IMR-90 (cell line): ENCODE data around the gene DNAH9. TPM values are rescaled to one million over a fixed set of nuclear protein-coding genes. Genes with fewer than 3 reads are reported as not detected.

Experiments used
- ATAC-seq: fragments of 200-7000 bp; cut with Tn5 transposase; 2 replicates; pipeline ENCODE4 v1.9.1; 2020; ENCODE audit warnings: low read depth, mild to moderate bottlenecking, moderate library complexity
- BruUV-seq: library from RNA; stranded (reverse); fragments of 400-500 nt; replicated peaks from 2 replicates; lab custom pipeline; 2021; lab: Mats Ljungman, UMichigan
- CTCF ChIA-PET: fragments of 300-600 bp; formaldehyde crosslinking; extraction: SDS; loops from one replicate; lab custom pipeline; 2021; ENCODE audit warnings: antibody characterized with exemption; lab: Yijun Ruan, JAX
- POLR2A ChIA-PET: fragments of 300-600 bp; sonication (Branson Sonifier 250); formaldehyde crosslinking; loops from one replicate; lab custom pipeline; 2022; ENCODE audit warnings: antibody characterized with exemption; ENCODE audit not compliant: unreplicated experiment; lab: Charles Lee
- DNase-seq: peaks from one replicate; pipeline ENCODE4 v3.0.0; 2013
- H2AFZ ChIP-seq: replicated peaks from 2 replicates; pipeline ENCODE3; 2013; ENCODE audit warnings: low read length, mild to moderate bottlenecking; ENCODE audit not compliant: poor library complexity
- H2AK5ac ChIP-seq: 2 replicates; pipeline ENCODE4 v1.6.1; 2013; ENCODE audit warnings: low read depth, low read length, inconsistent platforms
- H2AK9ac ChIP-seq: replicated peaks from 2 replicates; pipeline ENCODE3; 2013; ENCODE audit warnings: mild to moderate bottlenecking, low read depth, low read length, moderate library complexity; ENCODE audit not compliant: poor library complexity
- H2BK120ac ChIP-seq: 2 replicates; pipeline ENCODE4 v1.6.1; 2013; ENCODE audit warnings: low read depth, low read length, inconsistent platforms
- H2BK15ac ChIP-seq: 3 replicates; pipeline ENCODE4 v1.6.1; 2013; ENCODE audit warnings: low read depth, low read length, inconsistent platforms
- H2BK20ac ChIP-seq: 2 replicates; pipeline ENCODE4 v1.6.1; 2013; ENCODE audit warnings: low read depth, mild to moderate bottlenecking, inconsistent platforms, low read length, moderate library complexity
- H2BK5ac ChIP-seq: 2 replicates; pipeline ENCODE4 v1.6.1; 2013; ENCODE audit warnings: mild to moderate bottlenecking, low read depth, low read length, inconsistent platforms; ENCODE audit not compliant: poor library complexity, severe bottlenecking
- H3K14ac ChIP-seq: replicated peaks from 2 replicates; pipeline ENCODE4 v1.6.1; 2013; ENCODE audit warnings: low read depth, low read length, inconsistent platforms
- H3K18ac ChIP-seq: 2 replicates; pipeline ENCODE4 v1.6.1; 2013; ENCODE audit warnings: low read depth, low read length, control low read depth
- H3K23ac ChIP-seq: 2 replicates; pipeline ENCODE4 v1.6.1; 2013; ENCODE audit warnings: low read depth, low read length, inconsistent platforms
- H3K27ac ChIP-seq: 2 replicates; pipeline ENCODE4 v1.5.1; 2013; ENCODE audit warnings: mild to moderate bottlenecking, control low read depth, low read length; ENCODE audit not compliant: insufficient read depth
- H3K27me3 ChIP-seq: 2 replicates; pipeline ENCODE4 v1.6.1; 2013; ENCODE audit warnings: low read length; ENCODE audit not compliant: control insufficient read depth, insufficient read depth
- H3K36me3 ChIP-seq: 2 replicates; pipeline ENCODE4 v1.6.1; 2013; ENCODE audit warnings: low read length, mixed read lengths; ENCODE audit not compliant: control insufficient read depth, insufficient read depth
- H3K4ac ChIP-seq: 2 replicates; pipeline ENCODE4 v1.6.1; 2013; ENCODE audit warnings: low read depth, low read length, inconsistent platforms
- H3K4me1 ChIP-seq: 2 replicates; pipeline ENCODE4 v1.6.1; 2013; ENCODE audit warnings: low read length, mixed read lengths; ENCODE audit not compliant: control insufficient read depth, insufficient read depth
- H3K4me2 ChIP-seq: 2 replicates; pipeline ENCODE4 v1.6.1; 2013; ENCODE audit warnings: low read depth, mild to moderate bottlenecking, control low read depth, low read length, moderate library complexity
- H3K4me3 ChIP-seq: 2 replicates; pipeline ENCODE4 v1.5.1; 2013; ENCODE audit warnings: low read depth, mild to moderate bottlenecking, control low read depth, low read length, moderate library complexity; ENCODE audit not compliant: insufficient read depth
- H3K56ac ChIP-seq: 2 replicates; pipeline ENCODE4 v1.6.1; 2013; ENCODE audit warnings: low read length, inconsistent platforms; ENCODE audit not compliant: insufficient read depth; ENCODE audit errors: extremely low read depth
- H3K79me1 ChIP-seq, 2 experiments: 2 replicates each; pipeline ENCODE4 v1.6.1; 2013; ENCODE audit warnings: low read length in 2 of 2, inconsistent platforms in 1 of 2, low read depth in 1 of 2
- H3K9ac ChIP-seq: 2 replicates; pipeline ENCODE4 v1.6.1; 2013; ENCODE audit warnings: low read depth, low read length, control low read depth
- H3K9me1 ChIP-seq: 2 replicates; pipeline ENCODE4 v1.6.1; 2013; ENCODE audit warnings: low read length, inconsistent platforms; ENCODE audit not compliant: insufficient read depth
- H3K9me3 ChIP-seq: 2 replicates; pipeline ENCODE4 v1.6.1; 2013; ENCODE audit warnings: low read length; ENCODE audit not compliant: control insufficient read depth, insufficient read depth
- H4K20me1 ChIP-seq: 2 replicates; pipeline ENCODE4 v1.6.1; 2013; ENCODE audit warnings: low read length, inconsistent platforms; ENCODE audit not compliant: insufficient read depth
- H4K5ac ChIP-seq: 2 replicates; pipeline ENCODE4 v1.6.1; 2013; ENCODE audit warnings: mild to moderate bottlenecking, low read depth, low read length, control low read depth
- H4K8ac ChIP-seq, 2 experiments: 2 replicates each; pipeline ENCODE4 v1.6.1; 2013; ENCODE audit warnings: low read depth in 2 of 2, low read length in 2 of 2, control low read depth in 1 of 2, inconsistent platforms in 1 of 2
- H4K91ac ChIP-seq: 2 replicates; pipeline ENCODE4 v1.6.1; 2013; ENCODE audit warnings: low read depth, low read length, inconsistent platforms; ENCODE audit not compliant: insufficient read depth
- BHLHE40 ChIP-seq: fragments of 150-350 bp; IDR thresholded peaks from 2 replicates; pipeline ENCODE4 v1.6.1; 2016; ENCODE audit warnings: mild to moderate bottlenecking, low read depth, low read length
- CEBPB ChIP-seq: IDR thresholded peaks from 2 replicates; pipeline ENCODE4 v1.6.1; 2012; ENCODE audit warnings: low read depth, low read length, improper control_type of control experiment
- CHD1 ChIP-seq: IDR thresholded peaks from 2 replicates; pipeline ENCODE4 v1.6.1; 2012; ENCODE audit warnings: low read depth, low read length, improper control_type of control experiment
- FOS ChIP-seq: fragments of 150-350 bp; IDR thresholded peaks from 2 replicates; pipeline ENCODE4 v1.6.1; 2016; ENCODE audit warnings: low read depth, low read length
- MAFK ChIP-seq: IDR thresholded peaks from 2 replicates; pipeline ENCODE4 v1.6.1; 2012; ENCODE audit warnings: low read depth, low read length, improper control_type of control experiment
- MAZ ChIP-seq: IDR thresholded peaks from 2 replicates; pipeline ENCODE4 v1.6.1; 2012; ENCODE audit warnings: low read depth, mild to moderate bottlenecking, low read length, improper control_type of control experiment, moderate library complexity, borderline replicate concordance
- MXI1 ChIP-seq: IDR thresholded peaks from 2 replicates; pipeline ENCODE4 v1.6.1; 2012; ENCODE audit warnings: low read depth, mild to moderate bottlenecking, low read length, moderate library complexity, borderline replicate concordance
- NFE2L2 ChIP-seq: fragments of 150-350 bp; IDR thresholded peaks from 2 replicates; pipeline ENCODE4 v1.6.1; 2016; ENCODE audit warnings: low read depth, mild to moderate bottlenecking, low read length
- POLR2A ChIP-seq: IDR thresholded peaks from 2 replicates; pipeline ENCODE4 v1.6.1; 2012; ENCODE audit warnings: mild to moderate bottlenecking, low read depth, low read length
- RAD21 ChIP-seq: IDR thresholded peaks from 2 replicates; pipeline ENCODE4 v1.6.1; 2012; ENCODE audit warnings: low read length, improper control_type of control experiment
- RCOR1 ChIP-seq: IDR thresholded peaks from 2 replicates; pipeline ENCODE4 v1.6.1; 2012; ENCODE audit warnings: mild to moderate bottlenecking, low read length, improper control_type of control experiment; ENCODE audit not compliant: insufficient replicate concordance
- RFX5 ChIP-seq: IDR thresholded peaks from 2 replicates; pipeline ENCODE4 v1.8.0; 2012; ENCODE audit warnings: low read depth, mild to moderate bottlenecking, low read length, moderate library complexity
- SMC3 ChIP-seq: fragments of 150-350 bp; IDR thresholded peaks from 2 replicates; pipeline ENCODE4 v1.6.1; 2016; ENCODE audit warnings: low read depth, mild to moderate bottlenecking, antibody characterized with exemption, low read length, moderate library complexity
- WGBS, 2 experiments: methylation state at CpG; one replicate each; pipeline versions ENCODE4 v1.1.5 to v1.1.7; 2013; ENCODE audit warnings: missing lambda C conversion rate in 2 of 2; ENCODE audit not compliant: insufficient read length in 1 of 2; ENCODE audit errors: extremely low coverage in 2 of 2; 5-methylcytosine and 5-hydroxymethylcytosine counted together
- dilution Hi-C: fragments of 300-500 bp; cut with HindIII; formaldehyde crosslinking; loops from one replicate; pipeline ENCODE4 v1.14.3; 2018; ENCODE audit warnings: low sequenced_read_pairs; ENCODE audit not compliant: unreplicated experiment
- in situ Hi-C: fragments of 300-500 bp; cut with MboI; formaldehyde crosslinking; loops from 3 replicates; pipeline ENCODE4 v1.14.3; 2019; ENCODE audit warnings: low sequenced_read_pairs, inconsistent platforms, mixed read lengths
- intact Hi-C: fragments of 100-400 bp; cut with micrococcal nuclease; formaldehyde crosslinking; loops from 2 replicates; pipeline ENCODE4 v1.10.0; 2022
- polyA plus RNA-seq, 3 experiments: library from polyadenylated mRNA; depleted of rRNA; stranded (reverse); fragments of >200 nt; gene quantifications; 2 replicates each; pipeline ENCODE4 v1.2.3, GENCODE V29; 2012; ENCODE audit warnings: low replicate concordance in 1 of 3
- total RNA-seq: library from RNA; depleted of rRNA; stranded (reverse); fragments of >200 nt; gene quantifications from 2 replicates; pipeline ENCODE4 v1.2.3, GENCODE V29; 2012
- TF ChIP-seq, protein P1 (sequence below): fragments of 150-350 bp; IDR thresholded peaks from 2 replicates; pipeline ENCODE4 v1.6.1; 2017; ENCODE audit warnings: mild to moderate bottlenecking, antibody characterized with exemption, low read length, low read depth
- TF ChIP-seq, protein P2 (sequence below): fragments of 150-350 bp; IDR thresholded peaks from 2 replicates; pipeline ENCODE4 v1.6.1; 2016; ENCODE audit warnings: low read depth, mild to moderate bottlenecking, low read length, moderate library complexity, borderline replicate concordance
- TF ChIP-seq, protein P3 (sequence below): conservative IDR thresholded peaks from 2 replicates; pipeline ENCODE4 v1.5.1; 2012; ENCODE audit warnings: mild to moderate bottlenecking, low read depth, low read length, improper control_type of control experiment

Gene DNAH9
- total and polyA plus RNA-seq, 2 of the 4 experiments (the other 2 are of a cell fraction), result not detected

DNA sequence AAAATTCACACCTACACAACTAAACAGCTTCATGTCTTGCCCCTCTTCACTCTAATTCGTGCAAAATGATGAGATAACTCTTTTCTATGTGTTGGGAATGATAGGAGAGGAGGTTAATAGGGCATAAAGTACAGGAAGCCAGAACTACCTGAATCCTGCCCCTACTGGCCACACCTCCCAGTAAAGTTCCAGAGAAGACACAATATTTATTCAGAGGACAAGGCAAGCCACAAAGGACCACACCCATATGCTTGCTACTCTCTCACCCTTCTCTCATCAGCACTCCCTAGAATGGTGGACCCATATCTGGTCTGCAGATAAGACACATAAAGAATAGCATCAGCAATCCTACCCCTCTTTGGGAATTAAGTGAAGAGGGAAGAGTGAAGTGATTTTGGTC, 324.4 kb downstream of the DNAH9 start:
- H3K79me1 ChIP-seq, result no peaks in the 10 kb centered on the region
- H2BK15ac ChIP-seq, result no peak overlapping the region
- H2BK20ac ChIP-seq, result no peak overlapping the region
- no TSS peak for BruUV-seq
- no peak overlapping the region for H3K27ac ChIP-seq
- no peak overlapping the region for H2AK5ac ChIP-seq
- no peak for TF ChIP-seq POLR2A
- no peak for TF ChIP-seq CEBPB
- no peak for TF ChIP-seq MAZ
- no peak for TF ChIP-seq RFX5
- TF ChIP-seq FOS, result no peak
- TF ChIP-seq MAFK, result no peak
- no peak for TF ChIP-seq MXI1
- no peak for TF ChIP-seq BHLHE40
- TF ChIP-seq, protein P1, sequence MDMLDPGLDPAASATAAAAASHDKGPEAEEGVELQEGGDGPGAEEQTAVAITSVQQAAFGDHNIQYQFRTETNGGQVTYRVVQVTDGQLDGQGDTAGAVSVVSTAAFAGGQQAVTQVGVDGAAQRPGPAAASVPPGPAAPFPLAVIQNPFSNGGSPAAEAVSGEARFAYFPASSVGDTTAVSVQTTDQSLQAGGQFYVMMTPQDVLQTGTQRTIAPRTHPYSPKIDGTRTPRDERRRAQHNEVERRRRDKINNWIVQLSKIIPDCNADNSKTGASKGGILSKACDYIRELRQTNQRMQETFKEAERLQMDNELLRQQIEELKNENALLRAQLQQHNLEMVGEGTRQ, result no peak
- TF ChIP-seq, protein P2, sequence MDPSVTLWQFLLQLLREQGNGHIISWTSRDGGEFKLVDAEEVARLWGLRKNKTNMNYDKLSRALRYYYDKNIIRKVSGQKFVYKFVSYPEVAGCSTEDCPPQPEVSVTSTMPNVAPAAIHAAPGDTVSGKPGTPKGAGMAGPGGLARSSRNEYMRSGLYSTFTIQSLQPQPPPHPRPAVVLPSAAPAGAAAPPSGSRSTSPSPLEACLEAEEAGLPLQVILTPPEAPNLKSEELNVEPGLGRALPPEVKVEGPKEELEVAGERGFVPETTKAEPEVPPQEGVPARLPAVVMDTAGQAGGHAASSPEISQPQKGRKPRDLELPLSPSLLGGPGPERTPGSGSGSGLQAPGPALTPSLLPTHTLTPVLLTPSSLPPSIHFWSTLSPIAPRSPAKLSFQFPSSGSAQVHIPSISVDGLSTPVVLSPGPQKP, result no peak
- TF ChIP-seq RAD21, result no peak
- no peak for TF ChIP-seq NFE2L2
- no peak for TF ChIP-seq CHD1
- TF ChIP-seq SMC3, result no peak
- no peak for TF ChIP-seq RCOR1
- TF ChIP-seq, protein P3, sequence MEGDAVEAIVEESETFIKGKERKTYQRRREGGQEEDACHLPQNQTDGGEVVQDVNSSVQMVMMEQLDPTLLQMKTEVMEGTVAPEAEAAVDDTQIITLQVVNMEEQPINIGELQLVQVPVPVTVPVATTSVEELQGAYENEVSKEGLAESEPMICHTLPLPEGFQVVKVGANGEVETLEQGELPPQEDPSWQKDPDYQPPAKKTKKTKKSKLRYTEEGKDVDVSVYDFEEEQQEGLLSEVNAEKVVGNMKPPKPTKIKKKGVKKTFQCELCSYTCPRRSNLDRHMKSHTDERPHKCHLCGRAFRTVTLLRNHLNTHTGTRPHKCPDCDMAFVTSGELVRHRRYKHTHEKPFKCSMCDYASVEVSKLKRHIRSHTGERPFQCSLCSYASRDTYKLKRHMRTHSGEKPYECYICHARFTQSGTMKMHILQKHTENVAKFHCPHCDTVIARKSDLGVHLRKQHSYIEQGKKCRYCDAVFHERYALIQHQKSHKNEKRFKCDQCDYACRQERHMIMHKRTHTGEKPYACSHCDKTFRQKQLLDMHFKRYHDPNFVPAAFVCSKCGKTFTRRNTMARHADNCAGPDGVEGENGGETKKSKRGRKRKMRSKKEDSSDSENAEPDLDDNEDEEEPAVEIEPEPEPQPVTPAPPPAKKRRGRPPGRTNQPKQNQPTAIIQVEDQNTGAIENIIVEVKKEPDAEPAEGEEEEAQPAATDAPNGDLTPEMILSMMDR, result no peak
- no peak overlapping the region for H3K4me2 ChIP-seq
- H4K91ac ChIP-seq, result no peak overlapping the region
- ATAC-seq (no peak), DNase-seq (no peak)
- no peak overlapping the region for H3K9ac ChIP-seq
- dilution Hi-C loops, result no loop called here
- no peak overlapping the region for H3K14ac ChIP-seq
- no peaks in the 10 kb centered on the region for H4K20me1 ChIP-seq
- no peak overlapping the region for H3K18ac ChIP-seq
- no peak overlapping the region for H3K4me3 ChIP-seq
- no peak overlapping the region for H4K5ac ChIP-seq
- intact Hi-C loops, result no loop called here
- H2AFZ ChIP-seq, result no peak overlapping the region
- peaks cover 6% of the 10 kb centered on the region; the same call in 1 of the 2 replicates for H3K9me3 ChIP-seq
- H2BK120ac ChIP-seq, result no peak overlapping the region
- H3K4me1 ChIP-seq, result no peaks in the 10 kb centered on the region
- no peak overlapping the region for H2AK9ac ChIP-seq
- H3K23ac ChIP-seq, result no peak overlapping the region
- no peak overlapping the region for H3K4ac ChIP-seq
- no peak overlapping the region for H4K8ac ChIP-seq
- in situ Hi-C loops, result no loop called here
- no peak overlapping the region for H2BK5ac ChIP-seq
- H3K27me3 ChIP-seq, result no peaks in the 10 kb centered on the region
- H3K36me3 ChIP-seq, result no peaks in the 10 kb centered on the region
- no peak overlapping the region for H3K56ac ChIP-seq
- WGBS, 2 experiments, result no CpG with 5 or more reads among the region's 1 CpG
- CTCF ChIA-PET, result no interaction called here
- H3K9me1 ChIP-seq, result no peaks in the 10 kb centered on the region
- POLR2A ChIA-PET, result no interaction called here
